KMS-11 (cell line): ENCODE results near the gene TBC1D9.

ENCODE experiments used
- H2AFZ ChIP-seq: fragments of 200-600 bp; sonication (generic); 2 replicates; pipeline ENCODE4 v1.6.1; 2016; ENCODE audit warnings: antibody characterized with exemption, mixed run types, low read depth
- H3K27ac ChIP-seq: fragments of 200-600 bp; sonication (generic); 2 replicates; pipeline ENCODE4 v1.6.1; 2016; ENCODE audit warnings: mild to moderate bottlenecking, mixed run types
- H3K27me3 ChIP-seq: fragments of 200-600 bp; sonication (generic); 2 replicates; pipeline ENCODE4 v1.6.1; 2017; ENCODE audit warnings: mild to moderate bottlenecking, low read depth, mixed run types, moderate library complexity; ENCODE audit not compliant: insufficient read depth
- H3K36me3 ChIP-seq: fragments of 200-600 bp; sonication (generic); 2 replicates; pipeline ENCODE4 v1.6.1; 2017; ENCODE audit warnings: mild to moderate bottlenecking, mixed run types; ENCODE audit not compliant: insufficient read depth
- H3K4me1 ChIP-seq: fragments of 200-600 bp; sonication (generic); 2 replicates; pipeline ENCODE4 v1.6.1; 2016; ENCODE audit warnings: mild to moderate bottlenecking, low read depth, mixed run types; ENCODE audit not compliant: poor library complexity, severe bottlenecking
- H3K4me2 ChIP-seq: fragments of 200-600 bp; sonication (generic); 2 replicates; pipeline ENCODE4 v1.7.0; 2016; ENCODE audit warnings: mild to moderate bottlenecking, mixed run types
- H3K4me3 ChIP-seq: fragments of 200-600 bp; sonication (generic); IDR thresholded peaks from 2 replicates; pipeline ENCODE4 v1.6.1; 2017; ENCODE audit warnings: low read depth, low read length, mixed read lengths; ENCODE audit not compliant: insufficient read depth
- H3K79me2 ChIP-seq: fragments of 200-600 bp; sonication (generic); 2 replicates; pipeline ENCODE4 v1.6.1; 2016; ENCODE audit warnings: low read depth, mixed run types; ENCODE audit not compliant: insufficient read depth
- H3K9ac ChIP-seq: fragments of 200-600 bp; sonication (generic); 2 replicates; pipeline ENCODE4 v1.6.1; 2016; ENCODE audit warnings: mild to moderate bottlenecking, mixed run types
- H4K20me1 ChIP-seq: fragments of 200-600 bp; sonication (generic); 2 replicates; pipeline ENCODE4 v1.6.1; 2016; ENCODE audit warnings: mild to moderate bottlenecking, mixed run types; ENCODE audit not compliant: insufficient read depth
- TF ChIP-seq, protein P1 (sequence below): fragments of 200-600 bp; sonication (generic); conservative IDR thresholded peaks from 2 replicates; pipeline ENCODE4 v1.6.1; 2017; ENCODE audit warnings: low read depth, mild to moderate bottlenecking, antibody characterized with exemption, low read length, moderate library complexity, mixed read lengths

TBC1D9 gene

DNA sequence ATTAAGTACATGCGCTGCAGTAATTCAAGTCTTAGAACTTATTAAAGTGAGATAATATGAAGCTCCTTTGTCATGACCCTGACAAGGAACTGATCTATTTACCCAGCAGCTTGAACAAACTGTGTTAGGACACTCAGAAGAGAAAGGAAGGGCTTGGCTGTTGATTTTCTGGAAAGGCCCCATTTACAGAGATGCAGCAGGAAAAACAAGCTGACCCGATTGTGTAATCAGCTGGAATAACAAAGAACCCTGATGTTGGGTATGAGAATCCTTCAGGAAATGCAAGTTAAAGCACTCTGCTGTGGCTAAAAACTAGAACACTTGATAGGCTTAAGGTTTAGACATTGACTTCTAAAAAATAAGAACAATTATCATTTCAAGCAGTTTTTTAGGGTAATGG is 64.8 kb downstream of the TBC1D9 start:
- TF ChIP-seq, protein P1, sequence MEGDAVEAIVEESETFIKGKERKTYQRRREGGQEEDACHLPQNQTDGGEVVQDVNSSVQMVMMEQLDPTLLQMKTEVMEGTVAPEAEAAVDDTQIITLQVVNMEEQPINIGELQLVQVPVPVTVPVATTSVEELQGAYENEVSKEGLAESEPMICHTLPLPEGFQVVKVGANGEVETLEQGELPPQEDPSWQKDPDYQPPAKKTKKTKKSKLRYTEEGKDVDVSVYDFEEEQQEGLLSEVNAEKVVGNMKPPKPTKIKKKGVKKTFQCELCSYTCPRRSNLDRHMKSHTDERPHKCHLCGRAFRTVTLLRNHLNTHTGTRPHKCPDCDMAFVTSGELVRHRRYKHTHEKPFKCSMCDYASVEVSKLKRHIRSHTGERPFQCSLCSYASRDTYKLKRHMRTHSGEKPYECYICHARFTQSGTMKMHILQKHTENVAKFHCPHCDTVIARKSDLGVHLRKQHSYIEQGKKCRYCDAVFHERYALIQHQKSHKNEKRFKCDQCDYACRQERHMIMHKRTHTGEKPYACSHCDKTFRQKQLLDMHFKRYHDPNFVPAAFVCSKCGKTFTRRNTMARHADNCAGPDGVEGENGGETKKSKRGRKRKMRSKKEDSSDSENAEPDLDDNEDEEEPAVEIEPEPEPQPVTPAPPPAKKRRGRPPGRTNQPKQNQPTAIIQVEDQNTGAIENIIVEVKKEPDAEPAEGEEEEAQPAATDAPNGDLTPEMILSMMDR: no peak
- Histone ChIP-seq H2AFZ (no peak overlapping the region), H3K4me2 (no peak overlapping the region)

DNA sequence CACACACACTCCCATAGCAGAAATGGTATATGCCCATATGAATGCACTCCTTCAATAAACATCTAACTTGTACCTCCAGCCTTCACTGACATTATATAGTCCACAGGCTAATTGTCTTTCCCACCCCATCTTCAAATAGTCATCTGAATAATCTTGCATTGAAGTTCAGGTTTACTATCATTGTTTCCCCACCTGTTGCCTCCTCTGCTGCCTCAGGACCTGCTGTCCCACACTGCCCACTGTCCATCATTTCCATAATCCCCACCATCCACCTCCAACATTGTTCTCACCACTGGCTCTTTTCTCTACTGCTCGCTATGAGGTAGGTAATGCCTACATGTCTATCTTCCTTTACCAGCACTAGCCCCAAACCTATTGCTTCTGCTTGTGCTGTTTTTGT is 66.1 kb downstream of the TBC1D9 start:
- H3K27me3 ChIP-seq: no peaks in the 10 kb centered on the region
- H3K27ac ChIP-seq: no peak overlapping the region
- TF ChIP-seq, protein P1: no peak
- H3K4me3 ChIP-seq: no peak overlapping the region
- H2AFZ ChIP-seq: no peak overlapping the region
- no peaks in the 10 kb centered on the region for H4K20me1 ChIP-seq
- no peaks in the 10 kb centered on the region for H3K79me2 ChIP-seq
- H3K9ac ChIP-seq: no peak overlapping the region
- no peak overlapping the region for H3K4me2 ChIP-seq
- H3K4me1 ChIP-seq: no peaks in the 10 kb centered on the region
- H3K36me3 ChIP-seq: no peaks in the 10 kb centered on the region

More for the DNA sequence above, 64.8 kb downstream of the TBC1D9 start:
- Histone ChIP-seq H3K36me3 (no peaks in the 10 kb centered on the region), H3K79me2 (no peaks in the 10 kb centered on the region), H3K27me3 (no peaks in the 10 kb centered on the region), H3K4me1 (no peaks in the 10 kb centered on the region), H3K9ac (no peak overlapping the region), H3K4me3 (no peak overlapping the region), H3K27ac (no peak overlapping the region), H4K20me1 (no peaks in the 10 kb centered on the region)

DNA sequence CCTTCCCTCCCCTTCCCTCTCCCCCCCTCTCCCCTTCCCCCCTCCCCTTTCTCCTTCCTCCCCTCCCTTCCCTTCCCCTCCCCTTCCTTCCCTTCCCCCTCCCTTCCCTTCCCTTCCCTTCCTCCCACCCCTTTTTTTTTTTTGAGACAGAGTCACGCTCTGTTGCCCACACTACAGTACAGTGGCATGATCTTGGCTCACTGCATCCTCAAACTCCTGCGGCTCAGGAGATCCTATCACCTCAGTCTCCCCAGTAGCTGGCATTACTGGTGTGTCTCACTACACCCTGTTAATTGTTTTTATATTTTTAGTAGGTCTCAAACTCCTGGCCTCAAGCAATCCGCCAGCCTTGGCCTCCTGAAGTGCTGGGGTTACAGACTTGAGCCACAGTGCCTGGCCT is 66.6 kb downstream of the TBC1D9 start:
- Histone ChIP-seq H3K4me1 (no peaks in the 10 kb centered on the region), H3K27me3 (no peaks in the 10 kb centered on the region), H3K9ac (no peak overlapping the region), H3K27ac (no peak overlapping the region), H3K36me3 (no peaks in the 10 kb centered on the region), H4K20me1 (no peaks in the 10 kb centered on the region), H3K4me3 (no peak overlapping the region), H2AFZ (no peak overlapping the region), H3K79me2 (no peaks in the 10 kb centered on the region), H3K4me2 (no peak overlapping the region)
- TF ChIP-seq, protein P1: no peak

DNA sequence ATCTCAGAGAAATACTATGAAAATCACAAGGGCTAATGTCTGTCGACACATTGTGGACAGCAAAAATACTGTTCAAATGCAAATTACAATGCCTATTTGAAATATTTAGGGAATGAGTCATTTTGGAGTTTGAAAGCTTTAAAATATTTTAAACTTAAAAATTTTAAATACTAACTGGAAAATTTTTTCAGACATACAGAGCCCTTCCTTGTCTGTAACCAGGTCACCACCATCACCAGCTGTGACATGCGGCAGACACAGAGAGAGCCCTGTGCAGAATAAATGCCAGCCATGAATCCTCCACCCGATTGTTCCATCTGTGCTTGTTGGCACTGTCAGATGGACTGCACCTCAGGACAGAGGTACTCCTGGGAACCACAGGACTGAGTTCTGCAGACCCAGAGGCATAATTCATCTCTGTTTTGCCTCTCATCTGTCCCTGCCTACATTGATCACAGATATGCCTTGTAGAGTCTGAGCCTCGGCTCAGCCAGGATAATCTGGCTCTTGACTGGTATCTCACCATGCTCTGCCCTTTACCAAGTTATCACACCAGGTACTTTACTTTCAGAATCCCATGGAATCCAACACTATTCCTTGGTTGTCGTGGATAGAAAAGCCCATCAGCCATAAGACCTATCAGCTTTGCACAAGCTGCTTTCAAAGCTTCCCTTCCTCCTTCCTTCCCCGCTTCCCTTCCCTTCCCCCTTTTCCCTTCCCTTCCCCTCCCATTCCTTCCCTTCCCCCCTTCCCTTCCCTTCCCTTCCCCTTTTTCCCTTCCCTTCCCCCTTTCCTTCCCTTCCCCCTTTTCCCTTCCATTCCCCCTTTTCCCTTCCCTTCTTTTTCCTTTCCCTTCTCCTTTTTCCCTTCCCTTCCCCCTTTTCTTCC is 67.2 kb downstream of the TBC1D9 start:
- TF ChIP-seq, protein P1: no peak
- H3K4me2 ChIP-seq: no peak overlapping the region
- H3K27me3 ChIP-seq: no peaks in the 10 kb centered on the region

More for the DNA sequence above, 67.2 kb downstream of the TBC1D9 start:
- Histone ChIP-seq H3K27ac (no peak overlapping the region), H3K36me3 (no peaks in the 10 kb centered on the region), H3K4me1 (no peaks in the 10 kb centered on the region), H3K9ac (no peak overlapping the region), H3K4me3 (no peak overlapping the region), H4K20me1 (no peaks in the 10 kb centered on the region), H2AFZ (no peak overlapping the region), H3K79me2 (no peaks in the 10 kb centered on the region)
